GM13977 (cell line): ENCODE data around the gene CISD3.
A peak's percentile ranks its signal among the peaks of the same experiment; 100 is the strongest.

Experiments
- DNase-seq: peaks from one replicate; pipeline ENCODE4 v3.0.0; 2012; ENCODE audit warnings: low spot score
- CTCF ChIP-seq: IDR thresholded peaks from 2 replicates; pipeline ENCODE4 v1.5.1; 2012; ENCODE audit warnings: mild to moderate bottlenecking, control low read depth; ENCODE audit not compliant: insufficient read depth; ENCODE audit errors: extremely low read depth, missing control alignments
- in situ Hi-C: fragments of 300-500 bp; cut with MboI; formaldehyde crosslinking; loops from one replicate; pipeline ENCODE4 v1.12.0; 2022; ENCODE audit warnings: low sequenced_read_pairs, low pct_unique_long_range_greater_than_20kb, mixed read lengths, inconsistent platforms; ENCODE audit not compliant: unreplicated experiment

CISD3 gene

GRCh38 chr17:38702916-38703741 lies 27.0 kb upstream of the CISD3 start:
- DNase-seq: peak; percentile 43
- in situ Hi-C loops: no loop called here

GRCh38 chr17:38703742-38704605 lies 26.2 kb upstream of the CISD3 start:
- TF ChIP-seq CTCF: no peak
- in situ Hi-C loops: no loop called here
- peak; percentile 90 for DNase-seq

More at GRCh38 chr17:38702916-38703741, 27.0 kb upstream of the CISD3 start:
- no peak for TF ChIP-seq CTCF

GRCh38 chr17:38704606-38705522 lies 25.3 kb upstream of the CISD3 start, which contains the start of gene MLLT6:
TSS of gene MLLT6 (plus strand) at chr17:38705273. CDS start at chr17:38705633, 360 bp downstream.
- in situ Hi-C loops: no loop called here
- TF ChIP-seq CTCF: no peak
- peak; percentile 85 for DNase-seq

- DNase-seq: peak; percentile 72
- in situ Hi-C loops: no loop called here
- no peak for TF ChIP-seq CTCF
These were observed 24.7 kb upstream of the CISD3 start for GRCh38 chr17:38705523-38705802.

GRCh38 chr17:38705803-38706504 lies 24.2 kb upstream of the CISD3 start:
- no peak for TF ChIP-seq CTCF
- no peak for DNase-seq
- in situ Hi-C loops: no loop called here
